IMR-90 (cell line): ENCODE results near the gene TTC9. TPM values are rescaled to one million over a fixed set of nuclear protein-coding genes. Genes with fewer than 3 reads are reported as not detected.

Experiments used
- ATAC-seq: fragments of 200-7000 bp; cut with Tn5 transposase; 2 replicates; pipeline ENCODE4 v1.9.1; 2020; ENCODE audit warnings: low read depth, mild to moderate bottlenecking, moderate library complexity
- Bru-seq: library from RNA; stranded (reverse); fragments of 400-500 nt; gene quantifications from one replicate; lab custom pipeline; 2021; lab: Mats Ljungman, UMichigan
- BruChase-seq, 2 experiments: library from RNA; stranded (reverse); fragments of 400-500 nt; gene quantifications; one replicate each; lab custom pipeline; 2021; lab: Mats Ljungman, UMichigan
- BruUV-seq: library from RNA; stranded (reverse); fragments of 400-500 nt; replicated peaks from 2 replicates; lab custom pipeline; 2021; lab: Mats Ljungman, UMichigan
- CTCF ChIA-PET: fragments of 300-600 bp; formaldehyde crosslinking; extraction: SDS; loops from one replicate; lab custom pipeline; 2021; ENCODE audit warnings: antibody characterized with exemption; lab: Yijun Ruan, JAX
- POLR2A ChIA-PET: fragments of 300-600 bp; sonication (Branson Sonifier 250); formaldehyde crosslinking; loops from one replicate; lab custom pipeline; 2022; ENCODE audit warnings: antibody characterized with exemption; ENCODE audit not compliant: unreplicated experiment; lab: Charles Lee
- DNase-seq: peaks from one replicate; pipeline ENCODE4 v3.0.0; 2013
- H2AFZ ChIP-seq: replicated peaks from 2 replicates; pipeline ENCODE3; 2013; ENCODE audit warnings: low read length, mild to moderate bottlenecking; ENCODE audit not compliant: poor library complexity
- H2AK5ac ChIP-seq: 2 replicates; pipeline ENCODE4 v1.6.1; 2013; ENCODE audit warnings: low read depth, low read length, inconsistent platforms
- H2AK9ac ChIP-seq: replicated peaks from 2 replicates; pipeline ENCODE3; 2013; ENCODE audit warnings: mild to moderate bottlenecking, low read depth, low read length, moderate library complexity; ENCODE audit not compliant: poor library complexity
- H2BK120ac ChIP-seq: 2 replicates; pipeline ENCODE4 v1.6.1; 2013; ENCODE audit warnings: low read depth, low read length, inconsistent platforms
- H2BK15ac ChIP-seq: 3 replicates; pipeline ENCODE4 v1.6.1; 2013; ENCODE audit warnings: low read depth, low read length, inconsistent platforms
- H2BK20ac ChIP-seq: 2 replicates; pipeline ENCODE4 v1.6.1; 2013; ENCODE audit warnings: low read depth, mild to moderate bottlenecking, inconsistent platforms, low read length, moderate library complexity
- H2BK5ac ChIP-seq: 2 replicates; pipeline ENCODE4 v1.6.1; 2013; ENCODE audit warnings: mild to moderate bottlenecking, low read depth, low read length, inconsistent platforms; ENCODE audit not compliant: poor library complexity, severe bottlenecking
- H3K14ac ChIP-seq: replicated peaks from 2 replicates; pipeline ENCODE4 v1.6.1; 2013; ENCODE audit warnings: low read depth, low read length, inconsistent platforms
- H3K18ac ChIP-seq: 2 replicates; pipeline ENCODE4 v1.6.1; 2013; ENCODE audit warnings: low read depth, low read length, control low read depth
- H3K23ac ChIP-seq: 2 replicates; pipeline ENCODE4 v1.6.1; 2013; ENCODE audit warnings: low read depth, low read length, inconsistent platforms
- H3K27ac ChIP-seq: 2 replicates; pipeline ENCODE4 v1.5.1; 2013; ENCODE audit warnings: mild to moderate bottlenecking, control low read depth, low read length; ENCODE audit not compliant: insufficient read depth
- H3K27me3 ChIP-seq: 2 replicates; pipeline ENCODE4 v1.6.1; 2013; ENCODE audit warnings: low read length; ENCODE audit not compliant: control insufficient read depth, insufficient read depth
- H3K36me3 ChIP-seq: 2 replicates; pipeline ENCODE4 v1.6.1; 2013; ENCODE audit warnings: low read length, mixed read lengths; ENCODE audit not compliant: control insufficient read depth, insufficient read depth
- H3K4ac ChIP-seq: 2 replicates; pipeline ENCODE4 v1.6.1; 2013; ENCODE audit warnings: low read depth, low read length, inconsistent platforms
- H3K4me1 ChIP-seq: 2 replicates; pipeline ENCODE4 v1.6.1; 2013; ENCODE audit warnings: low read length, mixed read lengths; ENCODE audit not compliant: control insufficient read depth, insufficient read depth
- H3K4me2 ChIP-seq: 2 replicates; pipeline ENCODE4 v1.6.1; 2013; ENCODE audit warnings: low read depth, mild to moderate bottlenecking, control low read depth, low read length, moderate library complexity
- H3K4me3 ChIP-seq: 2 replicates; pipeline ENCODE4 v1.5.1; 2013; ENCODE audit warnings: low read depth, mild to moderate bottlenecking, control low read depth, low read length, moderate library complexity; ENCODE audit not compliant: insufficient read depth
- H3K56ac ChIP-seq: 2 replicates; pipeline ENCODE4 v1.6.1; 2013; ENCODE audit warnings: low read length, inconsistent platforms; ENCODE audit not compliant: insufficient read depth; ENCODE audit errors: extremely low read depth
- H3K79me1 ChIP-seq, 2 experiments: 2 replicates each; pipeline ENCODE4 v1.6.1; 2013; ENCODE audit warnings: low read length in 2 of 2, inconsistent platforms in 1 of 2, low read depth in 1 of 2
- H3K9ac ChIP-seq: 2 replicates; pipeline ENCODE4 v1.6.1; 2013; ENCODE audit warnings: low read depth, low read length, control low read depth
- H3K9me1 ChIP-seq: 2 replicates; pipeline ENCODE4 v1.6.1; 2013; ENCODE audit warnings: low read length, inconsistent platforms; ENCODE audit not compliant: insufficient read depth
- H3K9me3 ChIP-seq: 2 replicates; pipeline ENCODE4 v1.6.1; 2013; ENCODE audit warnings: low read length; ENCODE audit not compliant: control insufficient read depth, insufficient read depth
- H4K20me1 ChIP-seq: 2 replicates; pipeline ENCODE4 v1.6.1; 2013; ENCODE audit warnings: low read length, inconsistent platforms; ENCODE audit not compliant: insufficient read depth
- H4K5ac ChIP-seq: 2 replicates; pipeline ENCODE4 v1.6.1; 2013; ENCODE audit warnings: mild to moderate bottlenecking, low read depth, low read length, control low read depth
- H4K8ac ChIP-seq, 2 experiments: 2 replicates each; pipeline ENCODE4 v1.6.1; 2013; ENCODE audit warnings: low read depth in 2 of 2, low read length in 2 of 2, control low read depth in 1 of 2, inconsistent platforms in 1 of 2
- H4K91ac ChIP-seq: 2 replicates; pipeline ENCODE4 v1.6.1; 2013; ENCODE audit warnings: low read depth, low read length, inconsistent platforms; ENCODE audit not compliant: insufficient read depth
- BHLHE40 ChIP-seq: fragments of 150-350 bp; IDR thresholded peaks from 2 replicates; pipeline ENCODE4 v1.6.1; 2016; ENCODE audit warnings: mild to moderate bottlenecking, low read depth, low read length
- CEBPB ChIP-seq: IDR thresholded peaks from 2 replicates; pipeline ENCODE4 v1.6.1; 2012; ENCODE audit warnings: low read depth, low read length, improper control_type of control experiment
- CHD1 ChIP-seq: IDR thresholded peaks from 2 replicates; pipeline ENCODE4 v1.6.1; 2012; ENCODE audit warnings: low read depth, low read length, improper control_type of control experiment
- CTCF ChIP-seq: conservative IDR thresholded peaks from 2 replicates; pipeline ENCODE4 v1.5.1; 2012; ENCODE audit warnings: mild to moderate bottlenecking, low read depth, low read length, improper control_type of control experiment
- MAFK ChIP-seq: IDR thresholded peaks from 2 replicates; pipeline ENCODE4 v1.6.1; 2012; ENCODE audit warnings: low read depth, low read length, improper control_type of control experiment
- MXI1 ChIP-seq: IDR thresholded peaks from 2 replicates; pipeline ENCODE4 v1.6.1; 2012; ENCODE audit warnings: low read depth, mild to moderate bottlenecking, low read length, moderate library complexity, borderline replicate concordance
- NFE2L2 ChIP-seq: fragments of 150-350 bp; IDR thresholded peaks from 2 replicates; pipeline ENCODE4 v1.6.1; 2016; ENCODE audit warnings: low read depth, mild to moderate bottlenecking, low read length
- POLR2A ChIP-seq: IDR thresholded peaks from 2 replicates; pipeline ENCODE4 v1.6.1; 2012; ENCODE audit warnings: mild to moderate bottlenecking, low read depth, low read length
- RAD21 ChIP-seq: IDR thresholded peaks from 2 replicates; pipeline ENCODE4 v1.6.1; 2012; ENCODE audit warnings: low read length, improper control_type of control experiment
- RCOR1 ChIP-seq: IDR thresholded peaks from 2 replicates; pipeline ENCODE4 v1.6.1; 2012; ENCODE audit warnings: mild to moderate bottlenecking, low read length, improper control_type of control experiment; ENCODE audit not compliant: insufficient replicate concordance
- RFX5 ChIP-seq: IDR thresholded peaks from 2 replicates; pipeline ENCODE4 v1.8.0; 2012; ENCODE audit warnings: low read depth, mild to moderate bottlenecking, low read length, moderate library complexity
- WGBS, 2 experiments: methylation state at CpG; one replicate each; pipeline versions ENCODE4 v1.1.5 to v1.1.7; 2013; ENCODE audit warnings: missing lambda C conversion rate in 2 of 2; ENCODE audit not compliant: insufficient read length in 1 of 2; ENCODE audit errors: extremely low coverage in 2 of 2; 5-methylcytosine and 5-hydroxymethylcytosine counted together
- dilution Hi-C: fragments of 300-500 bp; cut with HindIII; formaldehyde crosslinking; loops from one replicate; pipeline ENCODE4 v1.14.3; 2018; ENCODE audit warnings: low sequenced_read_pairs; ENCODE audit not compliant: unreplicated experiment
- in situ Hi-C: fragments of 300-500 bp; cut with MboI; formaldehyde crosslinking; loops from 3 replicates; pipeline ENCODE4 v1.14.3; 2019; ENCODE audit warnings: low sequenced_read_pairs, inconsistent platforms, mixed read lengths
- intact Hi-C: fragments of 100-400 bp; cut with micrococcal nuclease; formaldehyde crosslinking; loops from 2 replicates; pipeline ENCODE4 v1.10.0; 2022
- long read RNA-seq: library from polyadenylated mRNA; unstranded; transcript quantifications from one replicate; pipeline ENCODE4 v2.0.0, GENCODE V29; 2021; ENCODE audit not compliant: unreplicated experiment
- polyA plus RNA-seq, 3 experiments: library from polyadenylated mRNA; depleted of rRNA; stranded (reverse); fragments of >200 nt; gene quantifications; 2 replicates each; pipeline ENCODE4 v1.2.3, GENCODE V29; 2012; ENCODE audit warnings: low replicate concordance in 1 of 3
- total RNA-seq: library from RNA; depleted of rRNA; stranded (reverse); fragments of >200 nt; gene quantifications from 2 replicates; pipeline ENCODE4 v1.2.3, GENCODE V29; 2012; rRNA removed
- TF ChIP-seq, protein P1 (sequence below): fragments of 150-350 bp; IDR thresholded peaks from 2 replicates; pipeline ENCODE4 v1.6.1; 2016; ENCODE audit warnings: low read depth, mild to moderate bottlenecking, low read length, moderate library complexity, borderline replicate concordance
- TF ChIP-seq, protein P2 (sequence below): fragments of 150-350 bp; IDR thresholded peaks from 2 replicates; pipeline ENCODE4 v1.6.1; 2017; ENCODE audit warnings: mild to moderate bottlenecking, antibody characterized with exemption, low read length, low read depth

The TTC9 gene
- total RNA-seq, result not detected in 2 replicates
- polyA plus RNA-seq (2012; rRNA removed), result 0.01 and 0.02 TPM in 2 replicates
- polyA plus RNA-seq (2012; cell fraction: cytosol; rRNA removed), result 0.01 TPM in 2 replicates
- polyA plus RNA-seq (2012; cell fraction: nucleus; rRNA removed; ENCODE audit: low replicate concordance), result 0.01 and 0.02 TPM in 2 replicates
- percentile 18 among the genes with signal in this experiment for Bru-seq, nascent RNA
- percentile 11 among the genes with signal in this experiment for BruChase-seq, experiment 1, labeled RNA remaining after a 6-hour chase
- percentile 11 among the genes with signal in this experiment for BruChase-seq, experiment 2, labeled RNA remaining after a 2-hour chase
- long read RNA-seq, result 0 reads

DNA sequence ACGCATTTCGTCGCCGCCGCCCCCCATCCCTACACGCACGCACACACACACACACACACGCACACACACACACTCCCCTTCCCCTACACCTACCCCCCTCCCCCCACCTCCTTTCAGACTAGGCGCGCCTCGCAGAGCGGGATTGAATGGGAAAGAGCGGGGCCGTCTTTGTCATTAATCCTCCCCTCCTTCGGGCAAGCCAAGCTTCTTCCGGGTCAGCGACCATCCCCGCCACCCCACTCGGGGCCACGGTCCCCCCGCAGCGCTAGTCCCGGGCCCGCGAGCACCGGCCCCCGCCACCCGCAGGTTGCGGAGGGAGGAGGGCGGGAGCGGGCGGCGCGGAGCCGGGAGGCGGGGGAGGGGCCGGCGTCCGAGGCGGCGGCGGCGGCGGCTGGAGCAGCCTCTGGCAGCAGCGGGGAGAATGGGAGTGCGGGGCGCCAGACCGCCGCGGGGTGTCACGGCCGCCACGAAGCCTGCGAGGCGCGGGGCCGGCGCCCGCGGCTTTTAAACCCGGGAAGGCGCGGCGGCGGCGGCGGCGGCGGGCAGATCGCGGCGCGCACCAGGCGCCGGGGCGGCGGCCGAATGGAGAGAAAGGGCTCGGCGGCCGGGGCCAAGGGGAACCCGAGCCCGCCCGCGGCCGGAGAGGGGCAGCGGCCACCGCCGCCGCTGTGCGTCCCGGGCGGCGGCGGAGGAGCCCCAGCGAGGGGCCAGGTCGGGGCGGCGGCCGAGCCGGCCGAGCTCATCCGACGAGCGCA, at the start of gene TTC9:
Gene TTC9 (plus strand): TSS at position 369 of the 755 bp plus-strand sequence. CDS start 214 bp downstream, at position 583.
- peaks cover 3% of the 10 kb centered on the region; the same call in 1 of the 2 replicates for H3K9me1 ChIP-seq
- BruUV-seq, result no TSS peak
- H3K27ac ChIP-seq, result no peak within 1 kb of the TSS
- peak within 1 kb of the TSS; percentile 82 for H3K4me2 ChIP-seq
- H2BK120ac ChIP-seq, result no peak within 1 kb of the TSS
- intact Hi-C loops (no loop called here), in situ Hi-C loops (no loop called here), dilution Hi-C loops (no loop called here)
- H3K4me3 ChIP-seq, result peak within 1 kb of the TSS; percentile 33
- H3K9me3 ChIP-seq, result no peaks in the 10 kb centered on the region
- DNase-seq (no peak), ATAC-seq (peak; percentile 77)
- H3K9ac ChIP-seq, result no peak within 1 kb of the TSS
- H2AFZ ChIP-seq, result peak within 1 kb of the TSS; percentile 80
- peaks cover 43% of the 10 kb centered on the region for H3K27me3 ChIP-seq
- no peaks in the 10 kb centered on the region for H3K79me1 ChIP-seq
- H3K4me1 ChIP-seq, result no peaks in the 10 kb centered on the region; the same call in 1 of the 2 replicates
- no peak within 1 kb of the TSS for H3K4ac ChIP-seq
- H4K20me1 ChIP-seq, result no peaks in the 10 kb centered on the region
- POLR2A ChIA-PET, result no interaction called here
- CTCF ChIA-PET, result interaction anchor here (0.6 kb wide), 1 partner anchor 40 kb away, joined by 4 read pairs; no protein-coding TSS in a partner anchor
- no peak within 1 kb of the TSS for H2AK5ac ChIP-seq
- H2AK9ac ChIP-seq, result no peak within 1 kb of the TSS
- H2BK15ac ChIP-seq, result no peak within 1 kb of the TSS
- H3K36me3 ChIP-seq, result no peaks in the 10 kb centered on the region
- H3K18ac ChIP-seq, result no peak within 1 kb of the TSS
- no peak within 1 kb of the TSS for H3K14ac ChIP-seq
- H4K91ac ChIP-seq, result no peak within 1 kb of the TSS
- 0% methylated on average over 18 of the region's 105 CpGs; no CpG with 5 or more reads in 1 of the 2 experiments for WGBS, 2 experiments
- no peak within 1 kb of the TSS for H4K8ac ChIP-seq
- H3K23ac ChIP-seq, result no peak within 1 kb of the TSS
- no peak within 1 kb of the TSS for H3K56ac ChIP-seq
- no peak within 1 kb of the TSS for H2BK5ac ChIP-seq
- H2BK20ac ChIP-seq, result no peak within 1 kb of the TSS
- no peak within 1 kb of the TSS for H4K5ac ChIP-seq
- TF ChIP-seq POLR2A (no peak), RAD21 (no peak), CHD1 (no peak), BHLHE40 (no peak), NFE2L2 (no peak), MXI1 (no peak), CEBPB (no peak), CTCF (no peak), MAFK (no peak), RCOR1 (no peak), RFX5 (no peak)
- TF ChIP-seq, protein P1, sequence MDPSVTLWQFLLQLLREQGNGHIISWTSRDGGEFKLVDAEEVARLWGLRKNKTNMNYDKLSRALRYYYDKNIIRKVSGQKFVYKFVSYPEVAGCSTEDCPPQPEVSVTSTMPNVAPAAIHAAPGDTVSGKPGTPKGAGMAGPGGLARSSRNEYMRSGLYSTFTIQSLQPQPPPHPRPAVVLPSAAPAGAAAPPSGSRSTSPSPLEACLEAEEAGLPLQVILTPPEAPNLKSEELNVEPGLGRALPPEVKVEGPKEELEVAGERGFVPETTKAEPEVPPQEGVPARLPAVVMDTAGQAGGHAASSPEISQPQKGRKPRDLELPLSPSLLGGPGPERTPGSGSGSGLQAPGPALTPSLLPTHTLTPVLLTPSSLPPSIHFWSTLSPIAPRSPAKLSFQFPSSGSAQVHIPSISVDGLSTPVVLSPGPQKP, result no peak
- TF ChIP-seq, protein P2, sequence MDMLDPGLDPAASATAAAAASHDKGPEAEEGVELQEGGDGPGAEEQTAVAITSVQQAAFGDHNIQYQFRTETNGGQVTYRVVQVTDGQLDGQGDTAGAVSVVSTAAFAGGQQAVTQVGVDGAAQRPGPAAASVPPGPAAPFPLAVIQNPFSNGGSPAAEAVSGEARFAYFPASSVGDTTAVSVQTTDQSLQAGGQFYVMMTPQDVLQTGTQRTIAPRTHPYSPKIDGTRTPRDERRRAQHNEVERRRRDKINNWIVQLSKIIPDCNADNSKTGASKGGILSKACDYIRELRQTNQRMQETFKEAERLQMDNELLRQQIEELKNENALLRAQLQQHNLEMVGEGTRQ, result no peak
